Medulla oblongata (tissue), 1 donor: ENCODE data around the gene MAP3K14.
"Not testable (repeated sequence)": the region's sequence is repeated elsewhere in the genome, so short reads cannot be mapped to it uniquely, and the experiment has no call there.

ENCODE experiments used
- DNase-seq: peaks from one replicate; pipeline ENCODE4 v3.0.0-alpha.2; 2015; ENCODE audit errors: extremely low spot score

MAP3K14 gene

DNA sequence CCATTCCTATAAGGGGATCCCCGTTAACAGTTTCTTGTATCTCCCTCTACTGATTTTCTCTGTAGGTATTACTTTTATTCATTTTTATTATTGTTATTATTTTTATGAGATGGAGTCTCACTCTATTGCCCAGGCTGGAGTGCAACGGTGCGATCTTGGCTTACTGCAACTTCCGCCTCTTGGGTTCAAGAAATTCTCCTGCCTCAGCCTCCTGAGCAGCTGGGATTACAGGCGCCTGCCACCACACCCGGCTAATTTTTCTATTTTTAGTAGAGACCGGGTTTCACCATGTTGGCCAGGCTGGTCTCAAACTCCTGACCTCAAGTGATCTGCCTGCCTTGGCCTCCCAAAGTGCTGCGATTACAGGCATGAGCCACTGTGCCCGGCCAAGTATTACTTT is 14.6 kb downstream of the MAP3K14 start:
- not testable (repeated sequence) for DNase-seq

- no peak for DNase-seq
Measured at GRCh38 chr17:45301674-45302073, 15.1 kb downstream of the MAP3K14 start.

- DNase-seq, result no peak
Measured at GRCh38 chr17:45300060-45300751, 16.6 kb downstream of the MAP3K14 start.

DNA sequence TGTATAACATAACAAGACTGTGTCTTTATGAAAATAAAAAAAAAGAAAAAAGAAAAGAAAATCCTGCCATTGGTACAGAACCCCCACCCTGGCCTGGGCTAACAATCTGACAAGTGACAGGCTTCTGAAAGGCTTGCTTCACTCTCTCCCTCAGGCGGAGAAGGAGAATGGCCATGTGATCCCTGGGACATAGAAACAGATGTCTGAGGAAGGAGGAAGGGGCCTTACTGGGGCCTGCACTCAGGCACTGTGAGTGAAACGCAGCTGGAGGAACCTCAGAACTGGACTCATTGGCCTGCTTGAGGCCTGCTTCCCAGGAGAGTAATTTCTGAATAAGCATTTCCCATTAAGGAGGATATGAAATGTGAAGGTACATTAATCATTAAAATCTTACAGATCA is 17.5 kb downstream of the MAP3K14 start:
- DNase-seq, result peak; percentile 80

- DNase-seq, result no peak
Measured at GRCh38 chr17:45298546-45299285, 18.1 kb downstream of the MAP3K14 start.

DNA sequence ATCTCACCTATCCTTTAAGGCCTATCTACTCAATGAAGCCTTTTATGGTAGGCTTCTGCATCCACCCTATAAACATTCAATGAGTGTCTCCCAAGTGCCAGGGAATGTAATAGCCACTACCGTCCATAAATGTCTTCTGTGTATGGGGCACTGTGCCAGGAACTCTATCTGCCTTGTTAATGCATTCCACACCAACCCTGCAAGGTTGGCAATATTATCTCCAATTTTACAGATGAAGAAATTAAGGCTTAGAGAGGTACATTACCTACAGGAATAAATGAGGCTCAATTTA is 20.0 kb downstream of the MAP3K14 start:
- no peak for DNase-seq

DNA sequence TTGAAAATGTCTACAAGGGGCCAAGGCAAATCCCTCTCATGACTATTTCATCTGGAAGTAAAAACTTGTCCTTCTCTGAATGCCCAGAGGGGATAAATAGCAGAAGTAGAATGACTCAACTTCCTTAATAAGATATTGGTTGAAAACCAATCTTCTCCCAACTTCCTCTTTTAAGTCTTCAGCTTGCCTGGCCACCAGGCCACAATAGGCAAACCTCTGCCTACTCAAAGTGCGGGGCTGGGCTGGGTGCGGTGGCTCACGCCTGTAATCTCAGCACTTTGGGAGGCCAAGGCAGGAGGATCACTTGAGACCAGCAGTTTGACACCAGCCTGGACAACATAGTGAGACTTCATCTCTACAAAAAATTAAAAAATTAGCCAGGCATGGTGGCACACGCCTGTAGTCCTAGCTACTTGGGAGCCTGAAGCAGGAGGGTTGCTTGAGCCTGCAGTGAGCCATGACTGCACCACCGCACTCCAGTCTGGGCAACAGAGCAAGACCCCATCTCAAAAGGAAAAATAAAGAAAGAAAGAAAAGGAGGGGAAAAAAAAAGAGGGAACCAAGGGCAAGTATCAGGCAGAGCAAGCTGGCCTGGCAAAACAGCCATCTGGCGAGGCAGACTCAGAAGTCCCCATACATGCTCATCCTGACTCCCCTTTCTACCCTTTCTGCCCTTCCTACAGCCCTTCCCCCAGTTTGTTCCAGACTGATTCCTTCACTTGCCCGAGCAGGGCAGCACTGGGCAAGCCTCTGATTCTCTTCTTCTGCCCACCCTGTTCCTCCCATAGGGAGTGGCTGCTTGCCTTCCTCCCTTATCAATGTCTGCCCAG is 20.6 kb downstream of the MAP3K14 start:
- DNase-seq, result peak; percentile 80

DNA sequence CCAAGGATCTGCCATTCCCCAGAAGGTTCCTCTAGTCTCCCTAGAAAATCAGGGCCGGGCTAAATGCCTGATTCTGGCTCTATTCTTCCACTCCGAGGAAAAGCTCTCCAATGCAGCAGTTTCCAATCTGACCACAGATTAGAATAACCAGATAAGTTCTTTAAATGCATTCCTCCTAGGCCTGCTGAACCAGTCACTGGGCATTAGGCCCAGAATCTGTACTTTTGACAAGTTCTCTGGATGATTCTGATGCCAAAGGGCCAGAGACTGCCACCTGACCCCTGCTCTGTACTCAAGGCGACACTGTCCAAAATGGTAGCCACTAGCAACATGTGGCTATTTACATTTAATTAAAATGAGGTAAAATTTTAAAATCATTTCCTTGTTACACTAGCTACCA is 22.3 kb downstream of the MAP3K14 start:
- DNase-seq, result no peak

DNA sequence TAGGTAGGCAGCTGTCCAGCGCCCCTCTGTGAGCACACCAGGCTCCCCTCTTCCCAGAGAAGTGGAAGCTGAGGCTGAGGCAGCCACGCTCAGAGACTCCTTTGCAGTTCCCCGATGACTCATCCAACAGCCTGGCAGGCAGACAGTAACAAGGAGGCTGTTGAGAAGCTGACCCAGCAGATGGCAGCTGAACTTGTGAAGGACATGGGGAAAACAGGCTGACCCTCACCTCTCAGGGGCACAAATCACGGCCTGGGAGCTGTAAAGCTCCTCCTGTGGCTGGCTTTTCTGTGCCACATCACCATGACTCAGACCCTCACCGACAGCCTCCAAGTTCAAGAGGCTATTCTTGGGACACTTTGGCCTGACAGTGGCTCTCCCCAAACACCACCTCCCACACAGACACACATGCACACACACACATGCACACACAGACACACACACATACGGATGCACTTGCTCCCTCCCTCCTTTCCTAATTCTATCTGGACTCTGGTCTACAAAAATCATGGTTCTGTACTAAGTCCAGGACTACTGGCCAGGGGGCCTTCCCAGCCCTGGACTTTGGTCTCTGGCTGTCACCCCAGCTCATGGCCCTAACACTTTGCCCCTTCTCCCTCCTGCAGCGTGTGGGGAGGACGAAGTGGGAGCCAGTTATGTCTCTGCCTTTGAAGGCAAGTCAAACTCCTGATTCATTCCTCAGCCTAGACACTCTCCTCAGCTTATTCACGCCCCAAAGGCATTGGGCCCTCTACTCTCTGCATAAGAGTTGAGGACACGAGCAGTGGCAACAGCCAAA is 23.2 kb downstream of the MAP3K14 start:
- DNase-seq, result peak; percentile 89

- DNase-seq, result no peak
Measured at GRCh38 chr17:45292696-45293412, 24.0 kb downstream of the MAP3K14 start.

- DNase-seq, result peak; percentile 79
Measured at GRCh38 chr17:45291171-45291805, 25.5 kb downstream of the MAP3K14 start.

GRCh38 chr17:45290269-45290765 is 26.5 kb downstream of the MAP3K14 start:
- no peak for DNase-seq

GRCh38 chr17:45289301-45290268 is 27.2 kb downstream of the MAP3K14 start:
- DNase-seq, result no peak

DNA sequence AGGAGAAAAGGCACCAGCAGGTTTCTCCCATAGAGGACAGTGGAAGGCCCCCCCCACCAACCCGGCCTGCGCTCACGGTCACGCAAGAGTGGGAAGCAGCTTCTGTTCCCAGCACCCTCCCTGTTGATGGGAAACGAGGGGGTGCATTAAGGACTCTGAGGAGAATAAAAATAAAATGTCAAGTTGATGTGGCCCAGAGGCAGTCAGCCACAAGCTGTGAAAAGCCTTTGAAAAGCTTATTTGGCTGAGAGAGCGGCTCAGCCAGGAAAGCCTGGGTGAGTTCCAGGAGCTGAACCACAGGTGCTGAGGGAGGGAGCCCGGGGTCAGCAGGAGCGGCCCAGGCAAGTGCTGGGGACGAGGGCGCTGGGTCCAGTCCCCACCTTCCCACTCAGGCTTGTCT is 28.0 kb downstream of the MAP3K14 start:
- DNase-seq, result peak; percentile 61

- no peak for DNase-seq
Measured at GRCh38 chr17:45287526-45288500, 29.0 kb downstream of the MAP3K14 start.

DNA sequence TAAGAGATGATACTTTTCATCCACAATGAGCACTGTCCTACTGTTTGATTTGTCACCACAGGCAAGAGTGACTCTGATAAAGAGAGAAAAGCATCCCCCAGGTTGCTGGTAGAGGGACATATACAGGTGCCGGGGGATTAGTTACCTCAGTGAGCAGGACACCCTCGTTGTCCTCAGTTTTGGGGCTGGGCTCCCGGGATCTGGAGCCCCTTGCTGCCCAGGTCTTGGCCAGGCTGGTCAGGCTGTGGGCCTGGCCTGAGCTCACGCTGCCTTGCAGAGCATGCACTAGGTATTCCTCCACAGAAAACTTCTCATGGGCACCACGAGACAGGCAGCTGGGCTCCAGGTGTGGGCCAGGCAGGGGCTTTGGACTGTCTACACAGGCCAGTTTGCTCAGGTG is 30.5 kb downstream of the MAP3K14 start:
- no peak for DNase-seq

DNA sequence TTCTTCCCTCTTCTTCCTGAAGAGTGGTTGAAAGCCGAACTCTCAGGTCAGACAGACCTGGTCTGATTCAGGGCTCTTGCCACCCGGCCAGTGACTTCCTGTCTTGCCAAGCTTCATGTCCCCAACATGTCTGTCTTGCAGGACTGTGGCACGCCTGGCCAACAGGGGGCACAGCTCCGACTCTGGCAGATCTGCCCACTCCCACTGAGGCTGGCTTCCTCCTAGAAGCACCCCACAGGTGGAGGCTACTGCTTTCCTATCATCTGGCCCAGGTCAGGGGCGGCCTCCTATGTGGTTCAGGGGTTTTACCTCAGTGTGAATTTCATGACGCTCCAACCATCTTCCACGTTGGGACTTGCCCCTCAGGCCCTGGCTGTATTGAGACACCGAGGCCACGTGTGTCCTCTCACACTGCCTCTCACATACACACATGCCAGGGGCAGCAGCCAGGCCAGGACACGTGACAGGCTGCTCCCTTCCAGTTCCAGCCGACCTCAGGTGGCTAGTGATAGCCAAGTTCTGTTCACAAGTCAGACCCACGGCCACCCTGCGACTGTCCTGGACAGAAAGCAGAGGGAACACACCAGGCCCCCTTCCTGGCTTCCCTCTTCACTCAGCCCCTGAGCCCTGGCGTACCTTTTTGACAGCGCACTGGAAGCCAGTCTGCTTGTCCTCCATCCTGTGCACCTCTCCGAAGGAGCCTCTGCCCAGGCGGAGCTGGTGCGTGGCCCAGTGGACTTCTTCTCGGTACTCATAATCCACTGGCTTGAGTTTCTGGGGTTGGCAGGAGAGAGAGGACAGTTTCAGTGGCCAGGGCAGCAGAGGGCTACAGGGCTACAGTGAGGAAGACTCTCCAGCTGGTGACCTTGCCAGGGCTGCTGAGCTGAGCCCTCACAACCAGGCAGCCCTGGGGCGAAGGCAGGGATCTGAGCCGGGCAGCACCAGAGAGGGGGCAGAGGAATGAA is 32.4 kb downstream of the MAP3K14 start:
- DNase-seq, result no peak
